ENCODE measurements around the gene RELN.

GRCh38 chr7:104017001-104017400 is 27.5 kb upstream of the RELN start:
- no peak for TF ChIP-seq CTCF (IDR thresholded peaks at IDR 0.05)
- TF ChIP-seq ZFX (IDR thresholded peaks at IDR 0.05; ENCODE audit: borderline replicate concordance) = no peak

All from 22Rv1 (cell line).